Measurements from ENCODE around the gene KIAA0753.
"Not testable (repeated sequence)": the region's sequence is repeated elsewhere in the genome, so short reads cannot be mapped to it uniquely, and the experiment has no call there.

Gene KIAA0753

DNA sequence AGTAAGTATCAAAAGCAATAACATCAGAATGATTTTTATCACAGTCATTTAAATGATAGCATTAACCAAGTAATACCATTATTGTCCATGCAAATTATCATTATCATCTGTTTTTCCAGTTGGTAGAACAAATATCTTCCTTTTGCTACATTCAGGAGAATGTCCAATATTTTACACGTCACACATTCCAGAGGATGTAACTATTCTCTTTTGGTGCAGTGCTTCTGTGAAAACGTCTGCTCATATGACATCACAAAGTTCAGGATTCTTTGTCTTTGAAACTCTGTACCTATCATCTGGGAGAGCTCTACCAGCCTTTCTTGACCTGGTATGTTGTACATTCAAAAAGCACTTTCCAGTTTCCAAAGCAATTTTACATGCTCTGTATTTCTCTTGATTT, 44.0 kb downstream of the KIAA0753 start:
- TF ChIP-seq EZH2phosphoT487 (conservative IDR thresholded peaks at IDR 0.05; ENCODE audit: low read length), result no peak
- TF ChIP-seq, protein P1, sequence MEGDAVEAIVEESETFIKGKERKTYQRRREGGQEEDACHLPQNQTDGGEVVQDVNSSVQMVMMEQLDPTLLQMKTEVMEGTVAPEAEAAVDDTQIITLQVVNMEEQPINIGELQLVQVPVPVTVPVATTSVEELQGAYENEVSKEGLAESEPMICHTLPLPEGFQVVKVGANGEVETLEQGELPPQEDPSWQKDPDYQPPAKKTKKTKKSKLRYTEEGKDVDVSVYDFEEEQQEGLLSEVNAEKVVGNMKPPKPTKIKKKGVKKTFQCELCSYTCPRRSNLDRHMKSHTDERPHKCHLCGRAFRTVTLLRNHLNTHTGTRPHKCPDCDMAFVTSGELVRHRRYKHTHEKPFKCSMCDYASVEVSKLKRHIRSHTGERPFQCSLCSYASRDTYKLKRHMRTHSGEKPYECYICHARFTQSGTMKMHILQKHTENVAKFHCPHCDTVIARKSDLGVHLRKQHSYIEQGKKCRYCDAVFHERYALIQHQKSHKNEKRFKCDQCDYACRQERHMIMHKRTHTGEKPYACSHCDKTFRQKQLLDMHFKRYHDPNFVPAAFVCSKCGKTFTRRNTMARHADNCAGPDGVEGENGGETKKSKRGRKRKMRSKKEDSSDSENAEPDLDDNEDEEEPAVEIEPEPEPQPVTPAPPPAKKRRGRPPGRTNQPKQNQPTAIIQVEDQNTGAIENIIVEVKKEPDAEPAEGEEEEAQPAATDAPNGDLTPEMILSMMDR (IDR thresholded peaks at IDR 0.05; ENCODE audit: insufficient read depth, low read length, poor library complexity, severe bottlenecking), result no peak
- Histone ChIP-seq H3K4me2 (ENCODE audit: low read depth, low read length, poor library complexity, severe bottlenecking) (no peak overlapping the region), H3K9me2 (replicated peaks; ENCODE audit: insufficient read depth, low read length) (no peaks in the 10 kb centered on the region), H3F3A (ENCODE audit: insufficient read depth) (no peaks in the 10 kb centered on the region), H3K4me3 (ENCODE audit: insufficient read depth, low read length, poor library complexity, severe bottlenecking) (no peak overlapping the region), H3K27me3 (ENCODE audit: low read length) (no peaks in the 10 kb centered on the region), H3K9me3 (ENCODE audit: insufficient read depth, low read length) (no peaks in the 10 kb centered on the region), H3K36me3 (ENCODE audit: low read length) (peaks cover 3% of the 10 kb centered on the region; the same call in 1 of the 2 replicates), H3K27ac (ENCODE audit: low read depth, low read length) (no peak overlapping the region), H3K79me2 (ENCODE audit: insufficient read depth, low read length) (no peaks in the 10 kb centered on the region), H2AFZ (ENCODE audit: low read depth, low read length, severe bottlenecking) (no peak overlapping the region), H3K9ac (ENCODE audit: low read length) (no peak overlapping the region), H4K20me1 (ENCODE audit: low read depth, low read length) (no peaks in the 10 kb centered on the region)

DNA sequence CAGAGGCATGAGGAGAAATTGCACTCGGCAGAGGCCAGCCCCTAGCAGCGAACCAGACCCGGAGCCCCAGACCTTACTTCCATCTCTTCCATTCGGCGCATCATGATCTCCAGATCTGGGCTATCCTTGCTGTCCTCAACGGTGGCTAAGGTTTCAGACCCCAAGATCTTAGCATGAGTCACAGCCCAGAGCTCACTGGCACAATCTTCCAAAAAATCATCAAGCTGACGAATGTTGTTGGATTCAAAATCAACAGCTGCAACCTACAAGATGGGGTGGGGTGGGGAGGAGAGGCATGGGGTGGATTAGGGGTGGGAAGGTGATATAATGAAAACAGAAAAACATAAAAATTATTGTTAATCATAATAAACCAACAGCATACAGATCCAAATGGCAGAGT, 44.4 kb downstream of the KIAA0753 start:
- no peak for TF ChIP-seq EZH2phosphoT487 (conservative IDR thresholded peaks at IDR 0.05; ENCODE audit: low read length)
- TF ChIP-seq, protein P1 (IDR thresholded peaks at IDR 0.05; ENCODE audit: insufficient read depth, low read length, poor library complexity, severe bottlenecking), result no peak
- Histone ChIP-seq H3K4me2 (ENCODE audit: low read depth, low read length, poor library complexity, severe bottlenecking) (no peak overlapping the region), H3K27ac (ENCODE audit: low read depth, low read length) (no peak overlapping the region), H4K20me1 (ENCODE audit: low read depth, low read length) (no peaks in the 10 kb centered on the region), H3K79me2 (ENCODE audit: insufficient read depth, low read length) (no peaks in the 10 kb centered on the region), H3F3A (ENCODE audit: insufficient read depth) (no peaks in the 10 kb centered on the region), H3K27me3 (ENCODE audit: low read length) (no peaks in the 10 kb centered on the region), H3K36me3 (ENCODE audit: low read length) (peaks cover 3% of the 10 kb centered on the region; the same call in 1 of the 2 replicates), H3K9me3 (ENCODE audit: insufficient read depth, low read length) (no peaks in the 10 kb centered on the region), H3K9ac (ENCODE audit: low read length) (no peak overlapping the region), H3K4me3 (ENCODE audit: insufficient read depth, low read length, poor library complexity, severe bottlenecking) (no peak overlapping the region), H3K9me2 (replicated peaks; ENCODE audit: insufficient read depth, low read length) (no peaks in the 10 kb centered on the region), H2AFZ (ENCODE audit: low read depth, low read length, severe bottlenecking) (no peak overlapping the region)

DNA sequence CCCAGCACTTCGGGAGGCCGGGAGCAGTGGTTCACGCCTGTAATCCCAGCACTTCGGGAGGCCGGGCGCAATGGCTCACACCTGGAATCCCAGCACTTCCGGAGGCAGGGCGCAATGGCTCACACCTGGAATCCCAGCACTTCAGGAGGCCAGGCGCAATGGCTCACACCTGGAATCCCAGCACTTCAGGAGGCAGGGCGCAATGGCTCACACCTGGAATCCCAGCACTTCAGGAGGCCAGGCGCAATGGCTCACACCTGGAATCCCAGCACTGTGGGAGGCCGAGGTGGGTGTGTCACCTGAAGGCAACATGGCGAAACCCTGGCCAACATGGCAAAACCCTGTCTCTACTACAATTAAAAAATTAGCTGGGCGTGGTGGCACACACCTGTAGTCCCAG, 47.1 kb downstream of the KIAA0753 start:
- H3K4me3 ChIP-seq (ENCODE audit: insufficient read depth, low read length, poor library complexity, severe bottlenecking); H3K4me2 ChIP-seq (ENCODE audit: low read depth, low read length, poor library complexity, severe bottlenecking); H3F3A ChIP-seq (ENCODE audit: insufficient read depth); H3K27me3 ChIP-seq (ENCODE audit: low read length); H3K9me3 ChIP-seq (ENCODE audit: insufficient read depth, low read length); H3K79me2 ChIP-seq (ENCODE audit: insufficient read depth, low read length); H3K9ac ChIP-seq (ENCODE audit: low read length); H2AFZ ChIP-seq (ENCODE audit: low read depth, low read length, severe bottlenecking); H3K27ac ChIP-seq (ENCODE audit: low read depth, low read length); H4K20me1 ChIP-seq (ENCODE audit: low read depth, low read length); H3K9me2 ChIP-seq (replicated peaks; ENCODE audit: insufficient read depth, low read length); H3K36me3 ChIP-seq (ENCODE audit: low read length): not testable (repeated sequence)

DNA sequence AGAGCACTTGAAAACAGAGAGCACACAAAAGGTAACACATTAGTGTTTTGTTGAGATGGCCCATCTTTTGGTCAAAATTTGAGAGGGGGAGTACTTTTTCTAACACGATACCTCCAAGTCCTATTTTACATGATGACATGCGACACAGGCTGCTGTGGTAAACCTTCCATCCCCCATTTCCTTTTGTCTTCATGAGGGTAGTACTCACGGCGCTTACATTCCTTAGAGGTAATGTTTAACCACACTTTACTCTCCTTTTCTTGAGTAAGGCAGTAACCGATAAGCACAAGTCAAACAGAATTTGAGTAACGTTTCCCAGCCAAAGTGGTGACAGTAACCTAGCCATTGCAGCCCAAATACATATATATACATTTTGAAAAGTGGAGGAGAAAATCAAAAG, 48.3 kb downstream of the KIAA0753 start:
- no peak overlapping the region for H3K9ac ChIP-seq (ENCODE audit: low read length)
- H3K36me3 ChIP-seq (ENCODE audit: low read length), result 0 out of 2 replicates have a peak, but pooled peaks cover 3% of the 10 kb centered on the region
- no peaks in the 10 kb centered on the region for H3K27me3 ChIP-seq (ENCODE audit: low read length)
- TF ChIP-seq, protein P1 (IDR thresholded peaks at IDR 0.05; ENCODE audit: insufficient read depth, low read length, poor library complexity, severe bottlenecking), result no peak
- TF ChIP-seq EZH2phosphoT487 (conservative IDR thresholded peaks at IDR 0.05; ENCODE audit: low read length), result no peak
- no peaks in the 10 kb centered on the region for H3K79me2 ChIP-seq (ENCODE audit: insufficient read depth, low read length)
- H3K27ac ChIP-seq (ENCODE audit: low read depth, low read length), result no peak overlapping the region
- no peaks in the 10 kb centered on the region for H3K9me2 ChIP-seq (replicated peaks; ENCODE audit: insufficient read depth, low read length)
- no peaks in the 10 kb centered on the region for H4K20me1 ChIP-seq (ENCODE audit: low read depth, low read length)
- no peak overlapping the region for H2AFZ ChIP-seq (ENCODE audit: low read depth, low read length, severe bottlenecking)
- H3K4me3 ChIP-seq (ENCODE audit: insufficient read depth, low read length, poor library complexity, severe bottlenecking), result no peak overlapping the region
- H3K9me3 ChIP-seq (ENCODE audit: insufficient read depth, low read length), result no peaks in the 10 kb centered on the region
- H3K4me2 ChIP-seq (ENCODE audit: low read depth, low read length, poor library complexity, severe bottlenecking), result no peak overlapping the region
- H3F3A ChIP-seq (ENCODE audit: insufficient read depth), result no peaks in the 10 kb centered on the region
